Measurements from ENCODE around the gene ANKMY1.

DNA sequence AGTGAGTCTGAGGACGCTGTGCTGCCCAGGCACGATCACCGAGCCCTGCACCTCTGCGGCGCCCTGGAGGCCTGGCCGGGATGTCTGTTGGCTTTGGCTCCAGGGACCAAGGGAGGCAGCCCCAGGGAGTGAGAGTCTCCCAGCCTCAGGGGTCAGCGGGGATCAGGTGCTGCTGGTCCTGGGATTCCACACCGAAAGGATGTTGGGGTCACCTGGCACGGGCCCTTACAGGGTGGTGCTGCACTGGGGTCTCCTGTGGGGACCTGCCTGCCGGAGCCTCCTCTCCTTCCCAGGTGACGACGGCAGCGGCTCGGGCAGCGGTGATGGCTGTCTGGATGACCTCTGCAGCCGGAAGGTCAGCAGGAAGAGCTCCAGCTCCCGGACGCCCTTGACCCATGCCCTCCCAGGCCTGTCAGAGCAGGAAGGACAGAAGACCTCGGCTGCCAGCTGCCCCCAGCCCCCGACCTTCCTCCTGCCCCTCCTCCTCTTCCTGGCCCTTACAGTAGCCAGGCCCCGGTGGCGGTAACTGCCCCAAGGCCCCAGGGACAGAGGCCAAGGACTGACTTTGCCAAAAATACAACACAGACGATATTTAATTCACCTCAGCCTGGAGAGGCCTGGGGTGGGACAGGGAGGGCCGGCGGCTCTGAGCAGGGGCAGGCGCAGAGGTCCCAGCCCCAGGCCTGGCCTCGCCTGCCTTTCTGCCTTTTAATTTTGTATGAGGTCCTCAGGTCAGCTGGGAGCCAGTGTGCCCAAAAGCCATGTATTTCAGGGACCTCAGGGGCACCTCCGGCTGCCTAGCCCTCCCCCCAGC, 91.8 kb downstream of the ANKMY1 start:
- TF ChIP-seq, protein P1, sequence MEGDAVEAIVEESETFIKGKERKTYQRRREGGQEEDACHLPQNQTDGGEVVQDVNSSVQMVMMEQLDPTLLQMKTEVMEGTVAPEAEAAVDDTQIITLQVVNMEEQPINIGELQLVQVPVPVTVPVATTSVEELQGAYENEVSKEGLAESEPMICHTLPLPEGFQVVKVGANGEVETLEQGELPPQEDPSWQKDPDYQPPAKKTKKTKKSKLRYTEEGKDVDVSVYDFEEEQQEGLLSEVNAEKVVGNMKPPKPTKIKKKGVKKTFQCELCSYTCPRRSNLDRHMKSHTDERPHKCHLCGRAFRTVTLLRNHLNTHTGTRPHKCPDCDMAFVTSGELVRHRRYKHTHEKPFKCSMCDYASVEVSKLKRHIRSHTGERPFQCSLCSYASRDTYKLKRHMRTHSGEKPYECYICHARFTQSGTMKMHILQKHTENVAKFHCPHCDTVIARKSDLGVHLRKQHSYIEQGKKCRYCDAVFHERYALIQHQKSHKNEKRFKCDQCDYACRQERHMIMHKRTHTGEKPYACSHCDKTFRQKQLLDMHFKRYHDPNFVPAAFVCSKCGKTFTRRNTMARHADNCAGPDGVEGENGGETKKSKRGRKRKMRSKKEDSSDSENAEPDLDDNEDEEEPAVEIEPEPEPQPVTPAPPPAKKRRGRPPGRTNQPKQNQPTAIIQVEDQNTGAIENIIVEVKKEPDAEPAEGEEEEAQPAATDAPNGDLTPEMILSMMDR (IDR thresholded peaks at IDR 0.05): no peak
- TF ChIP-seq EZH2 (IDR thresholded peaks at IDR 0.05; ENCODE audit: borderline replicate concordance, insufficient read depth, low read depth, low read length, poor library complexity, severe bottlenecking): no peak
